OCI-LY7 (cell line): ENCODE results near the gene SLC9A2.

ENCODE experiments used
- CTCF ChIP-seq: fragments of 200-600 bp; sonication (generic); conservative IDR thresholded peaks from 2 replicates; pipeline ENCODE4 v1.5.1; 2014; ENCODE audit warnings: mild to moderate bottlenecking, antibody characterized with exemption, low read length, moderate library complexity, mixed read lengths
- EZH2phosphoT487 ChIP-seq: fragments of 200-600 bp; sonication (generic); IDR thresholded peaks from 2 replicates; pipeline ENCODE4 v1.6.1; 2018; ENCODE audit warnings: low read depth, borderline replicate concordance, mild to moderate bottlenecking, mixed run types, antibody characterized with exemption, low read length, moderate library complexity, mixed read lengths

- no peak for TF ChIP-seq CTCF
- TF ChIP-seq EZH2phosphoT487, result no peak
These were observed 38.4 kb downstream of the SLC9A2 start for GRCh38 chr2:102657770-102658169.
